Glomerular visceral epithelial cell (primary cell): Measurements from ENCODE around the gene TC2N.
"Not testable (repeated sequence)": the region's sequence is repeated elsewhere in the genome, so short reads cannot be mapped to it uniquely, and the experiment has no call there.

ENCODE experiments used
- DNase-seq: peaks from one replicate; pipeline ENCODE4 v3.0.0-alpha.2; 2016; ENCODE audit errors: extremely low spot score

The TC2N gene

GRCh38 chr14:91889477-91890211, 22.3 kb upstream of the TC2N start:
- DNase-seq, result no peak

GRCh38 chr14:91888641-91889476, 21.5 kb upstream of the TC2N start:
- no peak for DNase-seq

GRCh38 chr14:91886961-91887360, 19.6 kb upstream of the TC2N start:
- no peak for DNase-seq

GRCh38 chr14:91885839-91886238, 18.5 kb upstream of the TC2N start:
- DNase-seq, result no peak

- no peak for DNase-seq
Measured at GRCh38 chr14:91885113-91885712, 17.9 kb upstream of the TC2N start.

- no peak for DNase-seq
Measured at GRCh38 chr14:91884664-91885063, 17.3 kb upstream of the TC2N start.

GRCh38 chr14:91883753-91884152, 16.4 kb upstream of the TC2N start:
- no peak for DNase-seq

GRCh38 chr14:91882776-91883175, 15.4 kb upstream of the TC2N start:
- DNase-seq, result no peak

GRCh38 chr14:91882369-91882768, 15.0 kb upstream of the TC2N start:
- DNase-seq, result no peak

- no peak for DNase-seq
Measured at GRCh38 chr14:91879196-91879595, 11.9 kb upstream of the TC2N start.

- no peak for DNase-seq
Measured at GRCh38 chr14:91878274-91878673, 10.9 kb upstream of the TC2N start.

GRCh38 chr14:91877376-91877915, 10.1 kb upstream of the TC2N start:
- no peak for DNase-seq

- no peak for DNase-seq
Measured at GRCh38 chr14:91876492-91876891, 9.2 kb upstream of the TC2N start.

- DNase-seq, result no peak
Measured at GRCh38 chr14:91875525-91876286, 8.4 kb upstream of the TC2N start.

GRCh38 chr14:91873471-91874415, 6.4 kb upstream of the TC2N start:
- peak; percentile 63 for DNase-seq

GRCh38 chr14:91872517-91873470, 5.5 kb upstream of the TC2N start:
- no peak for DNase-seq

GRCh38 chr14:91872011-91872501, 4.7 kb upstream of the TC2N start:
- DNase-seq, result no peak

GRCh38 chr14:91871401-91871800, 4.1 kb upstream of the TC2N start:
- DNase-seq, result not testable (repeated sequence)

GRCh38 chr14:91870890-91871289, 3.6 kb upstream of the TC2N start:
- no peak for DNase-seq
